UCSD-AML1 (cell line): ENCODE measurements around the gene KL.

Source experiments
- DNase-seq: peaks from one replicate; lab custom pipeline; 2025; ENCODE audit not compliant: unreplicated experiment; lab: John Stamatoyannopoulos, UW

KL gene

DNA sequence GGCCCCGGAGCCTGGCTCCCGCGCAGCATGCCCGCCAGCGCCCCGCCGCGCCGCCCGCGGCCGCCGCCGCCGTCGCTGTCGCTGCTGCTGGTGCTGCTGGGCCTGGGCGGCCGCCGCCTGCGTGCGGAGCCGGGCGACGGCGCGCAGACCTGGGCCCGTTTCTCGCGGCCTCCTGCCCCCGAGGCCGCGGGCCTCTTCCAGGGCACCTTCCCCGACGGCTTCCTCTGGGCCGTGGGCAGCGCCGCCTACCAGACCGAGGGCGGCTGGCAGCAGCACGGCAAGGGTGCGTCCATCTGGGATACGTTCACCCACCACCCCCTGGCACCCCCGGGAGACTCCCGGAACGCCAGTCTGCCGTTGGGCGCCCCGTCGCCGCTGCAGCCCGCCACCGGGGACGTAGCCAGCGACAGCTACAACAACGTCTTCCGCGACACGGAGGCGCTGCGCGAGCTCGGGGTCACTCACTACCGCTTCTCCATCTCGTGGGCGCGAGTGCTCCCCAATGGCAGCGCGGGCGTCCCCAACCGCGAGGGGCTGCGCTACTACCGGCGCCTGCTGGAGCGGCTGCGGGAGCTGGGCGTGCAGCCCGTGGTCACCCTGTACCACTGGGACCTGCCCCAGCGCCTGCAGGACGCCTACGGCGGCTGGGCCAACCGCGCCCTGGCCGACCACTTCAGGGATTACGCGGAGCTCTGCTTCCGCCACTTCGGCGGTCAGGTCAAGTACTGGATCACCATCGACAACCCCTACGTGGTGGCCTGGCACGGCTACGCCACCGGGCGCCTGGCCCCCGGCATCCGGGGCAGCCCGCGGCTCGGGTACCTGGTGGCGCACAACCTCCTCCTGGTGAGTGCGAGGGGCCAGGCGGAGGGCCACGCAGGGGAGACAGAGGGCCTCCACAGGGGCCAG is at the start of gene KL:
Gene KL (plus strand): TSS at position 10 of the 909 bp plus-strand sequence. CDS start 18 bp downstream, at position 28.
- no peak for DNase-seq

DNA sequence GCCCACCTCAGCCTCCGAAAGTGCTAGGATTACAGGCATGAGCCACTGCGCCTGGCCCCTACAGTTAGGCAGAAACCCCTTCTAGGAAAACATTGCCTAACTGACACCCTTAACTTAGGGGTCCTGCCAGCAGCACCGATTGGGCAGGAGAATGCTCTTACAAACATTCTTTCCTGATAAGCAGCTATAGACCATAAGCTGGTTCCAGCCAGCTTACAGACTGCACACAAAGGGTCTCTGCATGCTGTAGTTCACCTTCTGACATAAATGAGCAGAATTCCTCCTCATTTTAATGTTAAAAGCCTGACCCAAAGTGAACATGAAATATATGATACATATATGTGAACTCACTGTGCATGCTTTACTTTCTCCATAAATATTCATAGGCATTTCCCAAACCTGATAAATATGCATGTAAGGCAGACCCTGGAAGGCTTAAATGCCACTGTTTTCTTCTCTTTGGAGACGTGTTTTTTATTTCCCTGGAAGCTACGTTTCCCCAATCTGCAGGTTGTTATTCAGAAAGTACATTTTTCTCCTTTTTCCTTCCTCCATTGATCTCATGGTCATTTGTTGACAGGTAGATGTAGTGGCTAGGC is 48.5 kb upstream of the KL start:
- DNase-seq, result no peak

GRCh38 chr13:32968316-32968715 is 47.9 kb upstream of the KL start:
- DNase-seq, result no peak

DNA sequence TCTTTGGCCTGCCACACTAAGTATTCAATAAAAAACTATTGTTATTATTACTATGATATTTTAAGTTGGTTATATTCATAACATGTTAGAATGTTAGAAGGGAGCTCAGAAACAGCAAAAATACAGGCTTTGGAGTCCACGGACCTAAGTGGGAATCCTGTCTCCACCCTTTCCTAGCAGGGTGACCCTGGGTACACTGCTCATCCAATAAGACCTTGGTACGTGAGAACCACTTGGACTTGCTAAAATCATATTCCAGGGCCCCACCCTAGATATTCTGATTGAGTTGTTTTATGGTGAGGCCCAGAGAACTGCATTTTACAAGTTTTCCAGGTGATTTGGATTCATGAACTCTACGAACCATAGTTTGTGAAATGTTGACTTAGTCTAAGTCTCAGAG is 47.4 kb upstream of the KL start:
- DNase-seq, result no peak

DNA sequence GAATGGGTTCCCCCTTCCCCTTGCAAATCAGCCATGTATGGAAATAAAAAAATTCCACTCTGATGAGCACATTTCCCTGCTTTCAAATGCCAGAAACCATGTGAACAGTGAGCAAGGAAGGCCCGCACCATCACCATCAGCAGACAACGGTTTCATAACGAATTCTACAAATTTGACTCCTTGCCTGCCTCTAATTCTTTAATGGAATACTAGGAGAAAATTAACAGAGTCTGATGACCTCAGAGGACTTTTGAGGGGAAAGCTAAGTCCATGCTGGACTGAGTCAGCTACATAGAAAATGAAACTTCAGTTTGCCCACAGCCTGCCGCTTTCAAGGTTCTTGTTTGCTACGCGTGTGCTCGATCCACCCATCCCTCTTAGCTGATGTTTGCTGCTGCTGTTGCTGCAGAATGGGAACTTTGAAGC is 46.7 kb upstream of the KL start:
- DNase-seq, result no peak

DNA sequence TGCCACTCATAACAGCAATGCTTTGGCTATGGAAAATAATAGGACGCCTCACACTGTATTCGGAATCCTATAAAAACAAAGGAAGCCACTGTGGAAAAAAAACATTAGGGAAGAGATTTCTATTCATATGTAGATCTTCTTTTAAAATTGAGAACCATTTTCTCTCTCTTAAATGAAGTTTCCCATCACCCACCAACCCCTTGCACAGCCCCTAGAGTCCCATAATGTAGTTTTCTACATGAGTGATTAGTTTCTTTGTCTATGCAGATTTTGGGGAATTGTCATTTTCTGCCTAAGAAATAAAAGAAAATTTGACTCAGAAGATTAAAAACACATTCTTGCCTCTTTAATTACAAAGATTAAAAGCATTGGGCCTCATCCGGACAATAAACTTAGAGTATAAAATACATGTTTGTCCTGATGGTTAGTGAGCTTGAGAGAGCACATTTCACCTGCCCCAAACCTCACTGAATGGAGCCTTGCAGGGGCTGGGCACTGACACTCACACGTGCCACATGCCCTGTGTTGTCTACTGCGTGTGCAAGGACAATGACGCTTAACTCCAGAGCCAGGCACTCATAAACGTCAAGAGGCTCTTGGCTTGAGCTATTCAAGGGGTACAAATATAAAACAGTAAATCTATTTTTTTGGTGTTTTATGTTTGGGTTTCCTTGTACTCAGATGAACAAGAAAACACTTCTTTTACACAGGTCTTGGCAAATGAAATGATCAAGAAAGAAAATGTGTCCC is 40.0 kb upstream of the KL start:
- DNase-seq, result no peak

- no peak for DNase-seq
These were observed 39.3 kb upstream of the KL start for GRCh38 chr13:32976912-32977311.

- DNase-seq, result no peak
These were observed 38.9 kb upstream of the KL start for GRCh38 chr13:32977321-32977720.

- no peak for DNase-seq
These were observed 37.9 kb upstream of the KL start for GRCh38 chr13:32978278-32978677.

DNA sequence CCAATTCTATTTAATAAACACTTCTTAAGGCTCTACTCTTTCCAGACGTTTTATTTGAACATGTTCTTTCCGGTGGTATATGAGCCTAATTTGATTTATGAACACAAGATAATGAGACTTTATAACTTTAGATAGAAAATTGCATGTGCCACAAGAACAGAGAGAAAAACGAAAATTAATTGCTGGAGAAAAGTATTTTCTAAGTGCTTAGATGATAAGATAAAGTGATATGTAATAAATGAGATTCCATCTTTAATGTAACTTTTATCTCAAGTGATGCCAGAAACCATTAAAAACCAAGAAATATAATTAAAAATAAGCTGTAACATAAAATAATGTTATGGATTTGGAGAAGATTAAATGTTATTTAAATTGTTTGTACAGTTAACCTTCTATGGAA is 33.2 kb upstream of the KL start:
- DNase-seq, result no peak

- DNase-seq, result no peak
These were observed 31.2 kb upstream of the KL start for GRCh38 chr13:32984857-32985626.

DNA sequence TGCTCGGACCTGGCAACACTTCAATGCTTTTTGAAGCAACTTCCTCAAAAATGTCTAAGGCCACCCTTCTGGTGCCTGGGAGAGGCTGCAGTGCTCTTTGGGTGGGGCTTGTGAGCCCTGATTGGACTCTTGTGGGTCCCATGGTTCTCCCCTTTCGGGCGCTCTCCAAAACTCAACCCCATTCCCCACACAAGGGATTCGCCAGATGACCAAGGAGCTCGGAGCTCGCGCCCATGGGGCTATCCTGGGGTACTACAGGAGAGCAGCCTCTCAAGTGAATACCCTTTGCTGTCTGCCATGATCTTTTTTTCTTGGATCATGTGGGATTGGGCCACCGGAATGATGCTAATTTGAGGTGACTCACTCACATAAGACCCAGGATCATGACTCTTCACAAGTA is 29.7 kb upstream of the KL start:
- DNase-seq, result no peak

DNA sequence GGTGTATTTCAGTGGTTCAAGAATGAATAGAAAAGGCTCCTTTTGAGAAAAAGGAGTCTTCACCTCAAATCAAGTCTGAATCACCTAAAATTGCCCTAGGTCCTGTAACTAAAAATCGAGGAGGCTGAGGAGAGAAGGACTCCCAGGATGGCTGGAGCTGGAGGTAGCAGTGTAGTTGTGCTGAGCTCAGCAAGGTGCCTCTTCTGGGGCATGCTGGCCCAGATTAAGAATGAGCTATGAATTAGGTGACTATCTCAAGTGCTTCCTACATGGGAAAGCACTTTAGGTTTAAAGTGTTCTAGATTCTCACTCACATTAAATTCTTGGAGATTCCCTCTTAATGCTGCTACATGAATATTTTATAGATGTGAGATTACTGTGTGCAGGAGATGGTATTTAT is 28.8 kb upstream of the KL start:
- no peak for DNase-seq

DNA sequence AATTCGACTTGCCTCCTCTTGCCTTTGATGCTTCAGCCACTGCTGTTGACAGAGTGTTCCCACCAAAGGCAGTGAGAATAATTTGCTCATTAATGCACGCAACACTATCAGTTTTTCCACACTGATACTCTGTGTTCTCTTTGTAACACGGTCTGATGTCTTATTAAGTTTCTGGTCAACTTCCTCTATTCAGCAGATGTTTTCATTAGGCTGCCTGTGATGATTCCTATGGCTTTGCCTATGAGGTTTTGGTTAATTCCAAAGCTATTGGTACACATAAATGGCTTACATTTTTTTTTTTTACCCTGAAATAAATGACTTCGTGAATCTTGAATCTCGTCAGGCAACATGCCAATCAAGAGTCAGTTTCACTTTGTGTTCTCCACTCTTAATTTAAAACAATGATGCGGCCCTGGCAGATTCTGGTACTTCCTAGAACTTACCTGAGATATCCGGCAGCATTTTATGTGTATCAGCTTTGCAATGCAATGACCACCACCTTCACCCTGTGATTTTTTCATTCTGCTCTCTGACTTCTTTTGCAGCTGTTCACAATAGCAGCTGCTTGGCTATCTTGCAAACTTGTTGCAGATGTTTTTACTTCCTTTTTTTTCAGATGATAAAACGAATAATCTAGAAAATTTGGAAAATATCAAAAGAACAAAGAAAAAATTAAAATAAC is 27.5 kb upstream of the KL start:
- DNase-seq, result no peak

GRCh38 chr13:32989290-32989667 is 26.9 kb upstream of the KL start:
- no peak for DNase-seq

DNA sequence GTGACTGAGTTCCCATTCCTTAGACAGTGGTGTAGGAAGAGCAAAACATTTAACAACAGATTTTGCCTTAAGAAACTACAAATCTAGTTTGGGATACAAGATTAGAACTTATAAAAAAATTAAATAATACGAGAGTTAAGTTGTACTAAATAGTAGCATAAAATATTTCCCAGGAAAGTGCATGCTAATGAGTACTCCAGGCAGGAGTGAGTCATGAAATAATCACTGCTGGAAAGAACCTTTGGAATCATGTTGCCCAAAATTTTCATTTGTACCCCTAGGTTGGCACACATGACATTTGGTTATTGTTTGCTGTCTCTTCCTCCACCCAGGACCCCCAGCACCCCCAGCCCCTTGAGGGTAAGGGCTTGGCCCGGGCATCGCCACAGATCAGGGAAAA is 26.3 kb upstream of the KL start:
- no peak for DNase-seq

DNA sequence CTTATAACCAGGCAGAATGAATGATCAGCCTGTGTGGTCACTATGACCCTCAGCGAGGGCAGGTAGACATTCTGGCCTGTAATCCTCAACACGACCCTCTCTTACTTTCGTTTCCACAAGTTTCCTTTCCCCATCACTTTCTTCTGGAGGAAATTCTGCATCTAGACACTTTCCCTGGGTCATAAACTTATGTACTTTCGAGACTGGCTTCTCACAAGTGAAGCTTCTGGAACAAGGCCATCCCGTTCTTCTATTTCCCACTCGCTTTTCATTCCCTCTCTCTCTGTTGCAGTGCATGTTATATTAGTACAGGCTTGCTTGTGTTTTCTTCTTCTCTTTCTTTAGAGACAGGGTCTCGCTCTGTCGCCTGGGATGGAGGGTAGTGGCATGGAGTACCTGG is 23.1 kb upstream of the KL start:
- no peak for DNase-seq

DNA sequence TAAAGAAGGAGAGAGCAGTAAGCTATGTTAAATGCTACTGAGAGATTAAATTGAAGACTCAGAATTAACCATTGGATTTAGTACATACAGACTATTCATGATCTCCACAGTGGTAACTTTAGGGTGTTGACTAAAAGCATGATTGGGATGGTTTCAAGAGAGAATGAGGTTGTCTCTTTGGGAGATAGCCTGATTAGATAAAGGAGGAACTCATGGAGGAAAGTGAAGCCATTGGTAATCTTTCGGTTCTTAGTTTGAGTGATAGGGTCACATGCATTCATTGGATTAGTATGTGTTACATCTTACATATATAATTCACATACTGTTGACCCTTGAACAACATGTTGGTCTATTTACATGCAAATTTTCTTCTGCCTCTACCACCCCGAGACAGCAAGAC is 18.8 kb upstream of the KL start:
- no peak for DNase-seq

GRCh38 chr13:32998966-32999365 is 17.3 kb upstream of the KL start:
- DNase-seq, result no peak

DNA sequence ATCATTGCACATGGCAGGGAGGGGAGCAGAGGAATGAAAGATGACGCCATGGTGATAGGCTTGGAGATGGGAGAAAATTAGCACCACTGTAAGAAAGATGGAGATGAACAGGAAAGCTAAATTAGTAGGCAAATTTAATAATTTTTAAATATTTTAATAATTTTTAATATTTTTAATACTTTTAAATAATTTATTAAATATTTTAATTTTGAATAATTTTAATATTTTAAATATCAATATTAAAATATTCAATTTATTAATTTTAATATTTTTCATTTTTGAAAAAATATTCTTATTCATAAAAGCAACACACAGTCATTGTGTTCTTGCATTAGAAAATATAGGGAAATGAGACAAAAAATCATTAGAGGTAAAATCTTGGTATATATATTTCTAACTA is 15.9 kb upstream of the KL start:
- no peak for DNase-seq
